SIG-M5 (cell line): ENCODE results near the gene USP15.

ENCODE experiments used
- DNase-seq: peaks from one replicate; lab custom pipeline; 2025; lab: John Stamatoyannopoulos, UW

USP15 gene

DNA sequence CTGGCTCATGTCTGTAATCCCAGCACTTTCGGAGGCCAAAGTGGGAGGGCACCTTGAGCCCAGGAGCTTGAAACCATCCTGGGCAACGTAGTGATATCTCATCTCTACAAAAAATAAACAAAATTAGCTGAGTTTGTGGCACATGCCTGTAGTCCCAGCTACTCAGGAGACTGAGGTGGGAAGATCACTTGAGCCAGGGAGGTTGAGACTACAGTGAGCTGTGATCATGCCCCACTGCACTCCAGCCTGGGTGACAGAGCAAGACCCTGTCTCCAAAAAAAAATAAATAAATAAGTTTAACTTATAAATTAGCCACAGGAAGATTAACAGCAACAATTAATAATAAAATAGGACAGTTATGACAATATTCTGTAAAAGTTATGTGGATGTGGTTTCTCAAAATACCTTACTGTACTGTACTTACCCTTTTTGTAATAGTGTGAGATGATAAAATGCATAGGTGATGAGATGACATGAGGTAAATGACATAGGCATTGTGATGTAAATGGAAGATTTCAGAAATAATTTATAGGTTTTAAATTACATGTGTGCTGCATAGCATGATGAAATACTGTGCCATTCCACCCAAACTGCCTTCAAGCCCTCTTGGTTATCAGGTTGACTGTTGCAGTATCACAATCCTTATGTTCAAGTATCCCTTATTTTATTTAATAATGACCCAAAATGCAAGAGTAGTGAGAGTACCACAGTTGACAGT, 22.0 kb downstream of the USP15 start:
- DNase-seq, result no peak

GRCh38 chr12:62284749-62285148, 24.5 kb downstream of the USP15 start:
- no peak for DNase-seq

GRCh38 chr12:62285284-62285683, 25.1 kb downstream of the USP15 start:
- DNase-seq, result no peak

- no peak for DNase-seq
Observed at GRCh38 chr12:62288328-62288727, 28.1 kb downstream of the USP15 start.

GRCh38 chr12:62290846-62291245, 30.6 kb downstream of the USP15 start:
- no peak for DNase-seq

DNA sequence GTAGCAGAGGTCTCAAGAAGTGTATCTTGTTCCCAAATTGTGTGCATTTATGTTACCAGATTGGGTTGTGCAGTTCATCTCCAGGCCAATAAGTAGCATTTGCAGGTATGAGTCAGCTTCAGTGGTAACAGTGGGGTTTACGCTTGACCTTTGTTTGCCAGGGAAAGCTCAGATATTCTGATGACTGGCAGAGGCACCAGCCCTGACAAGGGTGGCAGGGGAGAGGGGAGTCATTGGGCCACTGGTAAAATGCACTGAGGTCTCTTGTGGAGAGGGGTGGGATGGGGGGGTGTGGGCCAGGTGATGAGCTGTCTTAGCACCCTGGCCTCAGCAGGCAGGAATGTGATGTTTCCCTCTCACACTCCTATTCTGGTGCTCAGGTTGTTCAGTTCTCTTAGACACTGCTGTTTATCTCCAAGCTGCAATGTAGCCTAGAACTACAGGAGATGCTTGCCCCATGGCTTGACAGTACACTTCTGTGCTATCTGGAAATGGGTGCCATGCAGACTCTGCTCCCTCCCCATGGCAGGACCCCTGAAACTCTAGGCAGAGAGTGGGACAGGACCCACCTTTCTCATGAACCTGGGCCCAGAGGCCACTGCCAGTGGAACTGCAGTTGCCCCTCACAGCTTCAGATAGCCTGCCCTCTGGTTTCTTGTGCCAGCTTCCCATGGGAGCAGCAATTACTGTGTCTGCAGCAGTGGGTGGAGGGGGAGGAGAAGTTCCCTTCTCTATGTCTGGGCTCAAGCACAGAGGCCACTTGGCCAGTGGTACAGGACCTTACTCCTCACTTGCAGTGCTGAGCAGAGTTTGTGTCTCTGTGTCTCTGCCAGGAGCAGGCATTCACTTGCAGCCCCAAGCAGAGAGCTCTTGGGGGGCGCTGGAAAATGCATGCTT, 31.9 kb downstream of the USP15 start:
- DNase-seq, result no peak

DNA sequence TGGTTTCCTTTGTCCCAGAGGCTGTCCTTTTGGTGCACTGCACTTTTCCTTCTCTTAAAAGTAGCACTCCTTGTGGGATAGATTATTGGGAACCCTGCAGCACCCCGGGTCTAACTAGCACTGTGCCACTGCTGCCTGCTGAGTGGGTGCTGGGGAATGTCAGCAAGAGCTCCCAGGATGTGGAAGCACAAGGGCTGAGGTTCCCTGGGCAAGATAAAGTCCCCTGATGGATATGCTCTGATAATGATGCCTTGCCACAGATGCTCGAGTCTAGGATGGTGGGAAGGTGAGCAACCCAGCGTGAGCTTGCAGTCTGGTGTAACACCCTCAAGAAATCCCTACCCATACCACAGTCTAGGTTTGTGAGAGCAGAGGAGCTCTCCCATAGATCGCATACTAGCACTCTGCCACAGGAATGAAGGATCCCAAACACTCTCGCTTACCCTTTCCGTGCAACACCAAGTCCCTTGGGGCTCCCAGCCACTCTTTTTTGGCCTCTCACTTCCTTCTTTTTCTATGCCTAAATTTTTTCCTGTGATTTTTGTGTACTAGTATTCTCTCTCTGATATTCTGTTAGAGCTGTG, 32.6 kb downstream of the USP15 start:
- no peak for DNase-seq

- no peak for DNase-seq
Observed at GRCh38 chr12:62294378-62294777, 34.2 kb downstream of the USP15 start.

- no peak for DNase-seq
Observed at GRCh38 chr12:62296001-62296400, 35.8 kb downstream of the USP15 start.

- DNase-seq, result no peak
Observed at GRCh38 chr12:62297321-62297720, 37.1 kb downstream of the USP15 start.

DNA sequence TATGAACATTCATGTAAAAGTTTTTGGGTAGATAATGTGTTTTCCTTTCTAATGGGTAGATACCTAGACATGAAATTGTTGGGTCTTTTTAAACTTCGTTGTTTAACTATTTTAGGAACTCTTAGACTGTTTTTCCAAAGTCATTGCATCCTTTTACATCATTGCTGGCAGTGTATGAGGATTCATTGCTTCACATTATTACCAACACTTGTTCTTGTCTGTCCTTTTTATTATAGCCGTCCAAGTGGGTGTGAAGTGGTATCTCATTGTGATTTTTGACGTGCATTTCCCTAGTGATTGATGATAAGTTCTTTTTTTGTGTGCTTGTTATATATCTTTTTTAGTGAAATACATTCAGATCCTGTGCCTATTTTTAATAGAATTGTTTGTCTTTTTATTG, 39.4 kb downstream of the USP15 start:
- no peak for DNase-seq

- no peak for DNase-seq
Observed at GRCh38 chr12:62301080-62301798, 41.0 kb downstream of the USP15 start.

GRCh38 chr12:62301799-62302133, 41.6 kb downstream of the USP15 start:
- no peak for DNase-seq

GRCh38 chr12:62304560-62304959, 44.4 kb downstream of the USP15 start:
- no peak for DNase-seq

DNA sequence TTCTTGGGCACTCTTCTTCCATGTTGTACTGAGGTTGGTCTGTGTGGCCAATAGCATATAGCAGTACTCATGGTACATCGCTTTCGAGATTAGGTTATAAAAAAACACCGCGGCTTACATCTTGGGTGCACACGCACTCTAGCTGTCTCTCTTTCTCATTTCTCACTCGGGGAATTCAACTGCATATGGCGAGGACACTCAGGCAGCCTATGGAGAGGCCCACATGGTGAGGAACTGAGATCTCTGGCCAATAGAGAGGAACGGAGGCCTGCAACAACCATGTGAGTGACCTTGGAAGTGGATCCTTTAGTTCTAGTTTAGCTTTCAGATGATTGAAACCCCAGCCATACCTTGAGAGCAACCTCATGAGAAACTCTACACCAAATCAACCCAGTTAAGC, 45.6 kb downstream of the USP15 start:
- no peak for DNase-seq

DNA sequence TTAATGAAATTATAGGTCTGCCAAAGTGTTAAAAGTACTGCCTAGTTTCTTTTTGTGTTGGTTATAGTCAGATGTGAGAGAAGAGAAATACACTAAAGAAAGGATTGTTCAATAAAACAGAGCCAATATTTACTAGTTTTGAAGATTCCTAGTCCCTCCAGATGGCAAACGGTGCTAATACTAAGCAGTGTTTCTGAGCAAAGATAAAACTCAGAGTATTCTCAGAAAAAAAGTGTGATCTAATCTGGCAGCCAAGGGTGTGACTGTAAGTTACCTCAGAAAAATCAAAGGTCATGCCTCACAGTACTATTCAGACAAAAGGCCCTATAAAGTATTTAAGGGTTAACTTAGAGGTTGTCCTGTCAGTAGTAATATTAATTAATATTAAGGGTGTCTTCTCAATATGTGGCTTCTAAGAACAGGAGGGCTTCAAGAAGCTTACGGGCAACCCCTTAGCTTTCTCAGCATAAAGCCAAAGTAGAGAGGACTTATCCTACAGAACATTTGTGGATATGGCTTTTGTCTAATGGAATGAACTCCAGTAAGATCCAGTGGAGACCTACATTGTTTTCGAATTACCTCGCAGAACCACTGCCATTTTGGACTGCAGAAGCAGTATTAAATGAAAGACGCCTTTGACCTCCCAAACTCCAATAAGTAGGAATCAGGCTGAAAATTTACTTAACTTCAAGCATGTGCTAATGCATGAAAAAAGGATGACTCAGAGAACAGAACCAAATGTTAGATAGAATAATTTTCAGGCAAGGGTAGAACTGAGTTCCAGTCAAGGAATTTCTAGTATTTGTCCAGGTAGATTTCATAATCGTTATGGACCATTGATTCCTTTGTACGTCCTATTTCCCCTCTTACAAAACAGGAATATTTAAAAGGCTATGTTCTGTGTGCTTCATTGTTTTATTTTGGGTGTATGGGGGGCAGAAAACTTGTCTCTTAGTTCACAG, 46.6 kb downstream of the USP15 start:
- no peak for DNase-seq

- DNase-seq, result no peak
Observed at GRCh38 chr12:62308201-62308600, 48.0 kb downstream of the USP15 start.

DNA sequence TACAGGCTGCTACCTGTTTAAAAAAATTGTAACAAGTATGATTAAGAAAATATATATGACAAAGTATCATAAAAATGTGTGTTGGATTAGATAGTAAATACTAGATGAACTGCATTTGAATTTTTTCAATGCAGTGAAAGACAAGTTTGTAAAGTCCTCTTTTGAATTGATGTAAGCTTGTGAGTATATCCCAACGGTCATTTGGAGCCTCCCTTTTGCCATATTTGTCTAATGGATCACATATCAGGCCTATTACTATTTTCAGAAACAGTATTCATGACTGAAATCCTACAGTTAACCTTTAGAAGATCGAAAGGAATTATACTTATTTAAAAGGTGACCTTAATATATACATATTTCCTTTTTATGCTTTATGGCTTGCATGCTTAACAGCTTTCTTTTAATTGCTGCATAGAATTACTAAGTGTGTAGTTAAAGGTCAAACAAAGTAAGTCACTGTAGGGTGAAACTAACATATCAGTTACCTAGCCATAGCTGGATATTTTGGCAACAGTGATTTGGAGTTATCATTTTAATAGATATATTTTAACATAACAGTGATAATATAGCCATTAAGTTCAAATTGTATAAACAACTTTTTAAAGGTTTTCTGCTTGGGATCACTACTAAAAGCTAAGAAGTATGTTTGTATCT, 53.6 kb downstream of the USP15 start:
- no peak for DNase-seq

GRCh38 chr12:62317017-62317416, 56.8 kb downstream of the USP15 start:
- no peak for DNase-seq

DNA sequence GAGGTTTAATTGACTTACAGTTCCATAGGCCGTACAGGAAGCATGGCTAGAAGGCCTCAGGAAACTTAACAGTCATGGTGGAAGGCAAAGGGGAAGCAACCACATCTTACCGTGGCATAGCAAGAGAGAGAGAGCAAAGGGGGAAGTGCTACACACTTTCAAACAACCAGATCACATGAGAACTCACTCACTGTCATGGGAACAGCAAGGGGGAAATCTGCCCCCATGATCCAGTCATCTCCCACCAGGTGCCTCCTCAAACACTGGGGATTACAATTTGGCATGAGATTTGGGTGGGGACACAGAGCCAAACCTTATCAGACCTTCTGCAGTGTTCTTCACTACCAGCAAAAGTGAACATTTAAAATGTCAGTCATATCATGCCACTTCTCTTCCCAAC, 58.9 kb downstream of the USP15 start:
- DNase-seq, result no peak

- DNase-seq, result no peak
Observed at GRCh38 chr12:62320054-62320453, 59.9 kb downstream of the USP15 start.
